A673 (cell line): ENCODE data around the gene CNPY4. TPM values are rescaled to one million over a fixed set of nuclear protein-coding genes. Genes with fewer than 3 reads are reported as not detected.

Experiments used
- BruUV-seq: library from RNA; stranded (reverse); fragments of 400-500 nt; replicated peaks from 2 replicates; lab custom pipeline; 2021; lab: Mats Ljungman, UMichigan
- CTCF ChIA-PET: fragments of 300-600 bp; sonication (Branson Sonifier 250); formaldehyde crosslinking; loops from one replicate; lab custom pipeline; 2022; ENCODE audit warnings: antibody characterized with exemption; lab: Charles Lee
- POLR2A ChIA-PET: fragments of 300-600 bp; sonication (Branson Sonifier 250); formaldehyde crosslinking; loops from one replicate; lab custom pipeline; 2022; ENCODE audit warnings: antibody characterized with exemption; ENCODE audit not compliant: low non-redundant PET; lab: Charles Lee
- DNase-seq: peaks from one replicate; pipeline ENCODE4 v3.0.0-alpha.2; 2015; ENCODE audit warnings: low spot score
- H3K27ac ChIP-seq: fragments of 200-600 bp; sonication (generic); 2 replicates; pipeline ENCODE4 v1.5.1; 2016; ENCODE audit warnings: mixed run types, low read depth, mild to moderate bottlenecking, mixed read lengths, antibody characterized with exemption, low read length; ENCODE audit not compliant: poor library complexity, severe bottlenecking
- H3K27me3 ChIP-seq: fragments of 200-600 bp; sonication (generic); replicated peaks from 2 replicates; pipeline ENCODE4 v1.6.1; 2017; ENCODE audit warnings: mixed run types, low read depth, mild to moderate bottlenecking, mixed read lengths, antibody characterized with exemption, low read length; ENCODE audit not compliant: insufficient read depth, poor library complexity
- H3K36me3 ChIP-seq: fragments of 200-600 bp; sonication (generic); 2 replicates; pipeline ENCODE4 v1.6.1; 2016; ENCODE audit warnings: mixed run types, mild to moderate bottlenecking, mixed read lengths, antibody characterized with exemption, low read length; ENCODE audit not compliant: insufficient read depth, poor library complexity, severe bottlenecking
- H3K4me1 ChIP-seq: fragments of 200-600 bp; sonication (generic); 2 replicates; pipeline ENCODE4 v1.6.1; 2017; ENCODE audit warnings: mixed run types, mild to moderate bottlenecking, mixed read lengths, antibody characterized with exemption, low read length; ENCODE audit not compliant: insufficient read depth, poor library complexity, severe bottlenecking
- H3K4me3 ChIP-seq: fragments of 200-600 bp; sonication (generic); 2 replicates; pipeline ENCODE4 v1.5.1; 2016; ENCODE audit warnings: low read depth, mixed run types, mild to moderate bottlenecking, mixed read lengths, low read length; ENCODE audit not compliant: poor library complexity, severe bottlenecking
- H3K9me3 ChIP-seq: fragments of 200-600 bp; sonication (generic); 2 replicates; pipeline ENCODE4 v1.6.1; 2016; ENCODE audit warnings: mixed run types, low read depth, mild to moderate bottlenecking, mixed read lengths, antibody characterized with exemption, low read length; ENCODE audit not compliant: poor library complexity, severe bottlenecking
- CTCF ChIP-seq: fragments of 300-800, 200-600 bp; sonication (generic); conservative IDR thresholded peaks from 2 replicates; pipeline ENCODE4 v1.5.1; 2017; ENCODE audit warnings: low read depth, mild to moderate bottlenecking, antibody characterized with exemption, low read length, moderate library complexity, mixed read lengths
- EZH2 ChIP-seq: fragments of 200-600 bp; sonication (generic); IDR thresholded peaks from 2 replicates; pipeline ENCODE4 v1.6.1; 2017; ENCODE audit warnings: borderline replicate concordance, low read depth, mild to moderate bottlenecking, mixed read lengths, antibody characterized with exemption, low read length; ENCODE audit not compliant: poor library complexity, severe bottlenecking
- intact Hi-C: fragments of 100-400 bp; cut with micrococcal nuclease; formaldehyde crosslinking; loops from one replicate; pipeline ENCODE4 v1.10.0; 2022; ENCODE audit not compliant: unreplicated experiment
- total RNA-seq: library from RNA; stranded (reverse); gene quantifications from 2 replicates; pipeline ENCODE4 v1.2.3, GENCODE V29; 2021

Gene CNPY4
- total RNA-seq, 1 experiment from 2014 or later: 20.2 TPM

- CTCF ChIA-PET: no interaction called here
- H3K27ac ChIP-seq: peak overlapping the region; percentile 23
- BruUV-seq: no TSS peak
- intact Hi-C loops: no loop called here
- H3K36me3 ChIP-seq: no peaks in the 10 kb centered on the region
- TF ChIP-seq EZH2: no peak
- no peak for TF ChIP-seq CTCF
- no peak overlapping the region for H3K4me3 ChIP-seq
- no peaks in the 10 kb centered on the region for H3K27me3 ChIP-seq
- POLR2A ChIA-PET: interaction anchor here (1.0 kb wide), 1 partner anchor 24 kb away, joined by 3 read pairs; the partner anchor contains the start of gene LAMTOR4
- H3K4me1 ChIP-seq: peaks cover 19% of the 10 kb centered on the region
- no peak for DNase-seq
- no peaks in the 10 kb centered on the region for H3K9me3 ChIP-seq
Measured at GRCh38 chr7:100124301-100125230, 5.1 kb downstream of the CNPY4 start.

- POLR2A ChIA-PET: interaction anchor here (0.8 to 1.2 kb wide), 2 partner anchors 25 to 302 kb away, joined by 4 to 5 read pairs; partner anchors contain the start of genes AP4M1 and ZCWPW1
- H3K27me3 ChIP-seq: no peaks in the 10 kb centered on the region
- CTCF ChIA-PET: no interaction called here
- peak overlapping the region; percentile 62 for H3K4me3 ChIP-seq
- no peak for DNase-seq
- intact Hi-C loops: no loop called here
- TF ChIP-seq CTCF (no peak), EZH2 (no peak)
- H3K4me1 ChIP-seq: peaks cover 10% of the 10 kb centered on the region
- TSS peak; percentile 81 for BruUV-seq
- no peaks in the 10 kb centered on the region for H3K36me3 ChIP-seq
- peak overlapping the region; percentile 95 for H3K27ac ChIP-seq
- H3K9me3 ChIP-seq: no peaks in the 10 kb centered on the region
Measured at GRCh38 chr7:100126239-100126930, 7.0 kb downstream of the CNPY4 start.
